ENCODE data around the gene CLCN2. TPM values are rescaled to one million over a fixed set of nuclear protein-coding genes. Genes with fewer than 3 reads are reported as not detected.

CLCN2 gene
- total RNA-seq, 1 donor from 2014 or later: 4.2 TPM

DNA sequence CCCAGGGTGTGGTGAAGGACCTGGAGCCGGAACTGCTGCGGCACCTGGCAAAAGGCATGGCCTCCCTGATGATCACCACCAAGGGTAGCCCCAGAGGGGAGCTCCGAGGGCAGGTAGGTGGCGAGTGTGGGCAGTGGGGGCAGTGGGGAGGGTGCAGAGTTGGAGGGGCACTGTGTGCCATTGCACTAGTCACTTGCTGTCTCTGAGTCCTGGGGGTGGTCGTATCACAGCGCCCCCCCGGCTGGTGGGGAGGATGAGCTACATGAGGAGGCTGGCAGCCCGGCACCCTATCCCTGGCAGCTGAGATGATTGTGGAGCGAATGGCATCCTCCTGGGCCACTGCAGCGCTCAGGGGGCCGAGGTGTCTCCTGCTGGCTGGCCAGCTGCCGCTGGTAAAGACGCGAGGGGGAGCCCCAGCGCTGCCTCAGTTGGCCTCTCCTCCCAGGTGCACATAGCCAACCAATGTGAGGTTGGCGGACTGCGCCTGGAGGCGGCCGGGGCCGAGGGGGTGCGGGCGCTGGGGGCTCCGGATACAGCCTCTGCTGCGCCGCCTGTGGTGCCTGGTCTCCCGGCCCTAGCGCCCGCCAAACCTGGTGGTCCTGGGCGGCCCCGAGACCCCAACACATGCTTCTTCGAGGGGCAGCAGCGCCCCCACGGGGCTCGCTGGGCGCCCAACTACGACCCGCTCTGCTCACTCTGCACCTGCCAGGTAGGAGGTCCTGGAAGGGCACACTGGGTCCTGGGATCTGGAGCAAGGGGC, 24.8 kb upstream of the CLCN2 start:
- DNase-seq (ENCODE audit: low read depth): no peak
- TF ChIP-seq, protein P1, sequence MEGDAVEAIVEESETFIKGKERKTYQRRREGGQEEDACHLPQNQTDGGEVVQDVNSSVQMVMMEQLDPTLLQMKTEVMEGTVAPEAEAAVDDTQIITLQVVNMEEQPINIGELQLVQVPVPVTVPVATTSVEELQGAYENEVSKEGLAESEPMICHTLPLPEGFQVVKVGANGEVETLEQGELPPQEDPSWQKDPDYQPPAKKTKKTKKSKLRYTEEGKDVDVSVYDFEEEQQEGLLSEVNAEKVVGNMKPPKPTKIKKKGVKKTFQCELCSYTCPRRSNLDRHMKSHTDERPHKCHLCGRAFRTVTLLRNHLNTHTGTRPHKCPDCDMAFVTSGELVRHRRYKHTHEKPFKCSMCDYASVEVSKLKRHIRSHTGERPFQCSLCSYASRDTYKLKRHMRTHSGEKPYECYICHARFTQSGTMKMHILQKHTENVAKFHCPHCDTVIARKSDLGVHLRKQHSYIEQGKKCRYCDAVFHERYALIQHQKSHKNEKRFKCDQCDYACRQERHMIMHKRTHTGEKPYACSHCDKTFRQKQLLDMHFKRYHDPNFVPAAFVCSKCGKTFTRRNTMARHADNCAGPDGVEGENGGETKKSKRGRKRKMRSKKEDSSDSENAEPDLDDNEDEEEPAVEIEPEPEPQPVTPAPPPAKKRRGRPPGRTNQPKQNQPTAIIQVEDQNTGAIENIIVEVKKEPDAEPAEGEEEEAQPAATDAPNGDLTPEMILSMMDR (conservative IDR thresholded peaks at IDR 0.05; ENCODE audit: low read depth, low read length): no peak
- no peak overlapping the region for H3K4me3 ChIP-seq (ENCODE audit: low read depth, low read length)

DNA sequence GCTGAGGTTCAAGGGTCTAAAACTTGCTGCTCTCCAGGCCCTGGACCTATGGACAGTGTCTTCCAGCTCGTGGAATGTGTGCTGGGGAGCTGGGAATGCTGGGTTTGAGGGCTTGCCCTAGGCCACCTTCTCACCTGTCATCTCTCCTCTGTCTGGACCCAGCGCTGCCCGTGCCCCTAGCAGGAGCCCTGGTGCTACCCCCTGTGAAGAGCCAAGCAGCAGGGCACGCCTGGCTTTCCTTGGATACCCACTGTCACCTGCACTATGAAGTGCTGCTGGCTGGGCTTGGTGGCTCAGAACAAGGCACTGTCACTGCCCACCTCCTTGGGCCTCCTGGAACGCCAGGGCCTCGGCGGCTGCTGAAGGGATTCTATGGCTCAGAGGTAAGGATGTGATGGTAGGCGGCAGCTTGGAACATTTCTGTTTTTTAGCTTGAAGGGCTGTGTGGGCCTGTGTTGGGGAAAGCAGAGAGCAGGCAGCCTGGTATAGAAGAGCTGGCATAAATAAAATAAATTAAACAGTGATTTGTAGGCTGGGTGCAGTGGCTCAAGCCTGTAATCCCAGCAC, 23.5 kb upstream of the CLCN2 start:
- H3K4me3 ChIP-seq (ENCODE audit: low read depth, low read length): no peak overlapping the region
- DNase-seq (ENCODE audit: low read depth): no peak
- TF ChIP-seq, protein P1 (conservative IDR thresholded peaks at IDR 0.05; ENCODE audit: low read depth, low read length): no peak

DNA sequence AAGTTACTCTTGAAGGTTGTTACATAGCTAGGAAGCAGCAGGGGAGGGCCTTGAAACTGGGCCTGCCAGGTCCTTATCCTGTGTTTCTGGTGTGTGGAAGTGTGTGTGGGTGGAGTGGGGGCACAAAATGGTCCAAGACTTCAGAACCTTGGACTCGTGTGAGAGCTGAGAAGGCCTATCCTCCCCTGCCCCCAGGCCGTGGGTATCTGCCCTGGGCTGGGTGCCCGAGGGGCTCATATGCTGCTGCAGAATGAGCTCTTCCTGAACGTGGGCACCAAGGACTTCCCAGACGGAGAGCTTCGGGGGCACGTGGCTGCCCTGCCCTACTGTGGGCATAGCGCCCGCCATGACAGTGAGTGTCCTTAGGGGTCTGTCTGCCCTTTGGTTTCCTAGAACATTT, 22.9 kb upstream of the CLCN2 start:
- no peak for DNase-seq (ENCODE audit: low read depth)
- TF ChIP-seq, protein P1 (conservative IDR thresholded peaks at IDR 0.05; ENCODE audit: low read depth, low read length): no peak
- no peak overlapping the region for H3K4me3 ChIP-seq (ENCODE audit: low read depth, low read length)

DNA sequence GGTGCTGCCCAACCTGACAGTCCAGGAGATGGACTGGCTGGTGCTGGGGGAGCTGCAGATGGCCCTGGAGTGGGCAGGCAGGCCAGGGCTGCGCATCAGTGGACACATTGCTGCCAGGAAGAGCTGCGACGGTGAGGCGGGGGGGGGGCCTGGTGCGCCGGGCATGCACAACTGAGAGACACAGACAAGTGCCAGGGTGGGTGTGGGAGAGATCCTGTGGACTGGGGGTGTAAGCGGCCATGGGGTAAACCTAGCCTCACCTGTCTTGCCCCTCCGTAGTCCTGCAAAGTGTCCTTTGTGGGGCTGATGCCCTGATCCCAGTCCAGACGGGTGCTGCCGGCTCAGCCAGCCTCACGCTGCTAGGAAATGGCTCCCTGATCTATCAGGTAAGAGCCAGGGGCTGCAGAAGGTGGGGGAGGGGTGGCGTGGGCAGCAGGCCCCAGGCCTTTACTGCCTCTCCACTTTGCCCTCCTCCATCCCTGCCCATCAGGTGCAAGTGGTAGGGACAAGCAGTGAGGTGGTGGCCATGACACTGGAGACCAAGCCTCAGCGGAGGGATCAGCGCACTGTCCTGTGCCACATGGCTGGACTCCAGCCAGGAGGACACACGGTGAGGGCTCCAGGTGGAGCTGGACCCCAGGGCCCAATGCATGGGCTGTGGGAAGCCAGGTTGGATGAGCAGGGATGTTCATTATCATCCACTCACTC, 21.8 kb upstream of the CLCN2 start:
- TF ChIP-seq, protein P1 (conservative IDR thresholded peaks at IDR 0.05; ENCODE audit: low read depth, low read length): no peak
- no peak overlapping the region for H3K4me3 ChIP-seq (ENCODE audit: low read depth, low read length)
- DNase-seq (ENCODE audit: low read depth): no peak

DNA sequence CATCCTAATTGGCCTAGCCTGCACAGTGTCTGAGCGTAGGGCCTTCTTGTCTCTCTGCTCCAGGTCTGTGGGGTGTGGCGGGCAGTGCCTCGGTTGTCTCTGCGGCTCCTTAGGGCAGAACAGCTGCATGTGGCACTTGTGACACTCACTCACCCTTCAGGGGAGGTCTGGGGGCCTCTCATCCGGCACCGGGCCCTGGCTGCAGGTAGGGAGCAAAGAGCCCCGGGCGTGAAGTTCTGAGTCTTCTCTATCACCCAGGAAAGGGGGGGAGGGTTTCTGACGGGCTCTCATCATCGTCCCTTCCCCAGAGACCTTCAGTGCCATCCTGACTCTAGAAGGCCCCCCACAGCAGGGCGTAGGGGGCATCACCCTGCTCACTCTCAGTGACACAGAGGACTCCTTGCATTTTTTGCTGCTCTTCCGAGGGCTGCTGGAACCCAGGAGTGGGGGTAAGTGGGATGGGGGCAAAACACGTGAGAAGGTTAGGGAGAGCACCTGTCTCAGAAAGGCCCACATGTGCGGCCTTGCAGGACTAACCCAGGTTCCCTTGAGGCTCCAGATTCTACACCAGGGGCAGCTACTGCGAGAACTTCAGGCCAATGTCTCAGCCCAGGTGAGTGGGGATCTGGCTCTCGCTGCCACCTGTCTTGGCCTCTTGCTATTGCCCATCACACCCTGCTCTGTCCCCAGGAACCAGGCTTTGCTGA, 21.1 kb upstream of the CLCN2 start:
- TF ChIP-seq, protein P1 (conservative IDR thresholded peaks at IDR 0.05; ENCODE audit: low read depth, low read length): no peak
- DNase-seq (ENCODE audit: low read depth): no peak
- no peak overlapping the region for H3K4me3 ChIP-seq (ENCODE audit: low read depth, low read length)

DNA sequence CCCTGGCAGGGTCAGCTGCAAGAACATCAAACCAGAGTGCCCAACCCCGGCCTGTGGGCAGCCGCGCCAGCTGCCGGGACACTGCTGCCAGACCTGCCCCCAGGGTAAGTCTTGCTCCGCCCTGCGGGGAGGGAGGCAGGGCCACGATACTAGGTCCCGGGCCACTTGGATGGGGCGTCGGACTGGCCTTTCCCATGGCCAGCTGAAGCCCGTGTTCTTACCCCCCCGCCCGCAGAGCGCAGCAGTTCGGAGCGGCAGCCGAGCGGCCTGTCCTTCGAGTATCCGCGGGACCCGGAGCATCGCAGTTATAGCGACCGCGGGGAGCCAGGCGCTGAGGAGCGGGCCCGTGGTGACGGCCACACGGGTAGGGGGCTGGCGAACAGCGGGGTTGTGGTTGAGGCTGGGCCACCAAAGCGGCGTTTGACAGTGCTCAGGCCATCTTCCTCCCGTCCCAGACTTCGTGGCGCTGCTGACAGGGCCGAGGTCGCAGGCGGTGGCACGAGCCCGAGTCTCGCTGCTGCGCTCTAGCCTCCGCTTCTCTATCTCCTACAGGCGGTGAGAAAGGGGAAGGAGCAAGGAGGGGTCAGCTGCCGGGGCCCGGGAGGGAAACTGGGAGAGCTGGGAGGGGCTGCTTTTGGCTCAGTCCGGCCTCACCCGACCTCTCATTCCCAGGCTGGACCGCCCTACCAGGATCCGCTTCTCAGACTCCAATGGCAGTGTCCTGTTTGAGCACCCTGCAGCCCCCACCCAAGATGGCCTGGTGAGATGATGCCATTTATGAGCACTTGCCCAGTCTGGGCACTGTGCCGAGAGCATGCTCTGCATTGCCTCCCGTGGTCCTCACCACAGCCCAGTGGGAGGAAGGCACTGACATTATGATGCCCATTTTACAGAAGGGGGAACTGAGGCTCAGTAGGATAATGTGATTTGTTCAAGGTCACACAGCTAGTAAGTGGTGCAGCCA, 20.1 kb upstream of the CLCN2 start:
- peak overlapping the region; percentile 54 for H3K4me3 ChIP-seq (ENCODE audit: low read depth, low read length)
- DNase-seq (ENCODE audit: low read depth): no peak
- TF ChIP-seq, protein P1 (conservative IDR thresholded peaks at IDR 0.05; ENCODE audit: low read depth, low read length): no peak

All from epithelial cell of proximal tubule (primary cell).